GM18870 (cell line): ENCODE measurements around the gene MINDY4.

Experiments used
- ATAC-seq: cut with Tn5 transposase; IDR thresholded peaks from one replicate; pipeline ENCODE4 v1.9.1; 2021; ENCODE audit warnings: moderate library complexity; ENCODE audit not compliant: unreplicated experiment

The MINDY4 gene

GRCh38 chr7:30912986-30913811 lies 142.0 kb downstream of the MINDY4 start:
- no peak for ATAC-seq

GRCh38 chr7:30913821-30914515 lies 142.8 kb downstream of the MINDY4 start:
- no peak for ATAC-seq

GRCh38 chr7:30914596-30914995 lies 143.4 kb downstream of the MINDY4 start:
- ATAC-seq, result no peak

GRCh38 chr7:30915005-30915601 lies 143.9 kb downstream of the MINDY4 start:
- ATAC-seq, result no peak

- no peak for ATAC-seq
Observed at GRCh38 chr7:30915751-30916150, 144.5 kb downstream of the MINDY4 start.

GRCh38 chr7:30916255-30916654 lies 145.0 kb downstream of the MINDY4 start:
- ATAC-seq, result no peak

GRCh38 chr7:30916767-30917166 lies 145.6 kb downstream of the MINDY4 start:
- ATAC-seq, result no peak

- no peak for ATAC-seq
Observed at GRCh38 chr7:30917216-30917893, 146.1 kb downstream of the MINDY4 start.

- ATAC-seq, result no peak
Observed at GRCh38 chr7:30918676-30919075, 147.5 kb downstream of the MINDY4 start.

- no peak for ATAC-seq
Observed at GRCh38 chr7:30920021-30920583, 148.9 kb downstream of the MINDY4 start.

- ATAC-seq, result no peak
Observed at GRCh38 chr7:30920584-30921539, 149.6 kb downstream of the MINDY4 start.

GRCh38 chr7:30921540-30922401 lies 150.6 kb downstream of the MINDY4 start:
- no peak for ATAC-seq

GRCh38 chr7:30922596-30922995 lies 151.4 kb downstream of the MINDY4 start:
- ATAC-seq, result no peak

GRCh38 chr7:30923009-30923773 lies 152.0 kb downstream of the MINDY4 start:
- no peak for ATAC-seq

GRCh38 chr7:30923774-30924413 lies 152.7 kb downstream of the MINDY4 start:
- ATAC-seq, result no peak

GRCh38 chr7:30924624-30925023 lies 153.4 kb downstream of the MINDY4 start:
- no peak for ATAC-seq

- no peak for ATAC-seq
Observed at GRCh38 chr7:30925117-30925516, 153.9 kb downstream of the MINDY4 start.

- ATAC-seq, result no peak
Observed at GRCh38 chr7:30925913-30926312, 154.7 kb downstream of the MINDY4 start.
